ENCODE results near the gene RSKR. TPM values are rescaled to one million over a fixed set of nuclear protein-coding genes. Genes with fewer than 3 reads are reported as not detected.

RSKR gene
- total RNA-seq, 1 experiment from 2014 or later = 25.8 TPM

GRCh38 chr17:28572259-28573039, 41.5 kb downstream of the RSKR start:
- no CpG with 5 or more reads among the region's 5 CpGs for WGBS (ENCODE audit: extremely low coverage, insufficient read length, low lambda C conversion rate)
- no peak overlapping the region for H3K9ac ChIP-seq (ENCODE audit: extremely low read depth, insufficient read length, low read length)

More at GRCh38 chr17:28572259-28573039, 41.5 kb downstream of the RSKR start:
- Histone ChIP-seq H4K8ac (replicated peaks; ENCODE audit: insufficient read length, low read depth, low read length) (no peak overlapping the region), H3T11ph (ENCODE audit: low read length) (no peak overlapping the region), H3K27me3 (ENCODE audit: insufficient read depth, low read length) (no peaks in the 10 kb centered on the region), H2BK15ac (ENCODE audit: low read depth, low read length) (no peak overlapping the region), H3K14ac (ENCODE audit: insufficient read depth, low read length) (no peak overlapping the region), H2AFZ (ENCODE audit: low read length) (no peak overlapping the region), H3K9me3 (ENCODE audit: control insufficient read depth, low read depth, low read length) (no peaks in the 10 kb centered on the region), H2BK12ac (ENCODE audit: insufficient read length, low read depth, low read length) (no peak overlapping the region), H2BK120ac (ENCODE audit: low read depth, low read length, poor library complexity, severe bottlenecking) (no peak overlapping the region), H3K79me1 (ENCODE audit: insufficient read depth, low read depth, low read length, poor library complexity, severe bottlenecking) (no peaks in the 10 kb centered on the region), H3K18ac (ENCODE audit: insufficient read length, low read depth, low read length) (no peak overlapping the region), H4K5ac (ENCODE audit: insufficient read length, low read depth, low read length) (no peak overlapping the region), H2BK5ac (ENCODE audit: insufficient read length, low read length) (no peak overlapping the region), H3K56ac (ENCODE audit: insufficient read length, low read depth, low read length) (no peak overlapping the region), H3K79me2 (ENCODE audit: insufficient read depth, low read length) (no peaks in the 10 kb centered on the region), H2AK5ac (ENCODE audit: insufficient read length, low read length) (no peak overlapping the region), H3K4me2 (ENCODE audit: insufficient read depth, insufficient read length, low read length) (peak overlapping the region; percentile 87), H3K4ac (ENCODE audit: low read depth, low read length) (no peak overlapping the region), H3K27ac (ENCODE audit: insufficient read length, low read depth, low read length) (no peak overlapping the region), H3K23ac (ENCODE audit: insufficient read length, low read depth, low read length) (no peak overlapping the region), H4K20me1 (ENCODE audit: control insufficient read depth, insufficient read depth, insufficient read length) (peaks cover 2% of the 10 kb centered on the region), H2BK20ac (ENCODE audit: low read depth, low read length, poor library complexity, severe bottlenecking) (no peak overlapping the region), H3K23me2 (ENCODE audit: insufficient read length, low read depth, low read length, poor library complexity, severe bottlenecking) (peaks cover 11% of the 10 kb centered on the region), H3K4me1 (ENCODE audit: insufficient read depth, low read length) (no peaks in the 10 kb centered on the region), H4K91ac (ENCODE audit: insufficient read length, low read depth, low read length) (no peak overlapping the region)
- no peak overlapping the region for H3K27ac Mint-ChIP-seq
- H3K4me3 Mint-ChIP-seq = peak overlapping the region; percentile 92 to 97
- H3K27me3 Mint-ChIP-seq (ENCODE audit: low read depth) = peaks cover 7% of the 10 kb centered on the region
- peaks cover 11 to 28% (median 24%) of the 10 kb centered on the region in 3 experiments; a peak in 6 of 7 replicates for H3K36me3 Mint-ChIP-seq (ENCODE audit: insufficient read depth in 1 of 3, low read depth in 3 of 3)
- no peaks in the 10 kb centered on the region for H3K9me3 Mint-ChIP-seq
- H3K4me1 Mint-ChIP-seq = peaks cover 24 to 37% of the 10 kb centered on the region in 2 experiments
- no peak for TF ChIP-seq CTCF (conservative IDR thresholded peaks at IDR 0.05)
- no peak for DNase-seq
